Calu3 (cell line): ENCODE measurements around the gene GMNN. TPM values are rescaled to one million over a fixed set of nuclear protein-coding genes. Genes with fewer than 3 reads are reported as not detected.
"Not testable (repeated sequence)": the region's sequence is repeated elsewhere in the genome, so short reads cannot be mapped to it uniquely, and the experiment has no call there.

Source experiments
- BruUV-seq: library from RNA; stranded (reverse); fragments of 400-500 nt; replicated peaks from 2 replicates; lab custom pipeline; 2021; lab: Mats Ljungman, UMichigan
- CTCF ChIA-PET: fragments of 300-600 bp; sonication (Branson Sonifier 250); formaldehyde crosslinking; loops from one replicate; lab custom pipeline; 2022; ENCODE audit warnings: antibody characterized with exemption; lab: Charles Lee
- DNase-seq: peaks from one replicate; pipeline ENCODE4 v3.0.0; 2022
- H3K27ac Mint-ChIP-seq: one replicate; pipeline ENCODE4 v1.8.0; 2022; ENCODE audit warnings: mixed read lengths; ENCODE audit not compliant: unreplicated experiment
- H3K27me3 Mint-ChIP-seq: one replicate; pipeline ENCODE4 v1.8.0; 2022; ENCODE audit warnings: mixed read lengths; ENCODE audit not compliant: unreplicated experiment
- H3K36me3 Mint-ChIP-seq: one replicate; pipeline ENCODE4 v1.8.0; 2022; ENCODE audit warnings: mild to moderate bottlenecking, moderate library complexity, mixed read lengths; ENCODE audit not compliant: insufficient read depth, unreplicated experiment
- H3K4me1 Mint-ChIP-seq: one replicate; pipeline ENCODE4 v1.8.0; 2022; ENCODE audit warnings: mild to moderate bottlenecking, low read depth, mixed read lengths; ENCODE audit not compliant: unreplicated experiment
- H3K4me3 Mint-ChIP-seq: one replicate; pipeline ENCODE4 v1.8.0; 2022; ENCODE audit warnings: mild to moderate bottlenecking, low read depth, moderate library complexity, mixed read lengths; ENCODE audit not compliant: unreplicated experiment
- H3K9me3 Mint-ChIP-seq: one replicate; pipeline ENCODE4 v1.8.0; 2022; ENCODE audit warnings: low read depth, mixed read lengths; ENCODE audit not compliant: unreplicated experiment
- CTCF ChIP-seq: fragments of 200-600 bp; IDR thresholded peaks from one replicate; pipeline ENCODE4 v1.8.0; 2022; ENCODE audit warnings: antibody characterized with exemption; ENCODE audit not compliant: unreplicated experiment
- intact Hi-C: fragments of 100-400 bp; cut with micrococcal nuclease; formaldehyde crosslinking; loops from one replicate; pipeline ENCODE4 v1.10.0; 2022; ENCODE audit not compliant: unreplicated experiment
- total RNA-seq: library from RNA; stranded (reverse); gene quantifications from 2 replicates; pipeline ENCODE4 v1.2.3, GENCODE V29; 2022

Gene GMNN
- total RNA-seq, 1 experiment from 2014 or later, result 200 TPM

- no peak for TF ChIP-seq CTCF
- BruUV-seq, result no TSS peak
- no peak overlapping the region for H3K4me3 Mint-ChIP-seq
- H3K36me3 Mint-ChIP-seq, result no peaks in the 10 kb centered on the region
- no peak for DNase-seq
- intact Hi-C loops, result no loop called here
- peak overlapping the region; percentile 70 for H3K27ac Mint-ChIP-seq
- peaks cover 27% of the 10 kb centered on the region for H3K4me1 Mint-ChIP-seq
- CTCF ChIA-PET, result interaction anchor here (0.8 to 1.3 kb wide), 6 partner anchors 16 to 248 kb away, joined by 3 to 14 read pairs (median 4); no protein-coding TSS in a partner anchor
- H3K9me3 Mint-ChIP-seq, result peaks cover 7% of the 10 kb centered on the region
- H3K27me3 Mint-ChIP-seq, result no peaks in the 10 kb centered on the region
Measured at GRCh38 chr6:24743944-24744335, 30.8 kb upstream of the GMNN start.

- Mint-ChIP-seq H3K27ac (peak overlapping the region; percentile 44), H3K27me3 (no peaks in the 10 kb centered on the region), H3K36me3 (no peaks in the 10 kb centered on the region), H3K4me3 (no peak overlapping the region), H3K4me1 (peaks cover 27% of the 10 kb centered on the region), H3K9me3 (peaks cover 4% of the 10 kb centered on the region)
- CTCF ChIA-PET, result no interaction called here
- TF ChIP-seq CTCF, result no peak
- BruUV-seq, result no TSS peak
- intact Hi-C loops, result no loop called here
- DNase-seq, result no peak
Measured at GRCh38 chr6:24744911-24745310, 29.8 kb upstream of the GMNN start.

- BruUV-seq, result no TSS peak
- H3K9me3 Mint-ChIP-seq, result peaks cover 9% of the 10 kb centered on the region
- no peak overlapping the region for H3K27ac Mint-ChIP-seq
- DNase-seq, result no peak
- peaks cover 20% of the 10 kb centered on the region for H3K4me1 Mint-ChIP-seq
- H3K36me3 Mint-ChIP-seq, result peaks cover 4% of the 10 kb centered on the region
- H3K27me3 Mint-ChIP-seq, result no peaks in the 10 kb centered on the region
- intact Hi-C loops, result no loop called here
- H3K4me3 Mint-ChIP-seq, result no peak overlapping the region
- TF ChIP-seq CTCF, result no peak
- CTCF ChIA-PET, result interaction anchor here (0.7 kb wide), 1 partner anchor 258 kb away, joined by 10 read pairs; no protein-coding TSS in a partner anchor
Measured at GRCh38 chr6:24749297-24749696, 25.4 kb upstream of the GMNN start.

- Mint-ChIP-seq H3K4me1 (peaks cover 20% of the 10 kb centered on the region), H3K9me3 (peaks cover 10% of the 10 kb centered on the region)
- DNase-seq, H3K36me3 Mint-ChIP-seq, H3K27me3 Mint-ChIP-seq, BruUV-seq, intact Hi-C loops, H3K4me3 Mint-ChIP-seq, CTCF ChIA-PET, H3K27ac Mint-ChIP-seq: not testable (repeated sequence)
Measured at GRCh38 chr6:24750878-24751277, 23.9 kb upstream of the GMNN start.

DNA sequence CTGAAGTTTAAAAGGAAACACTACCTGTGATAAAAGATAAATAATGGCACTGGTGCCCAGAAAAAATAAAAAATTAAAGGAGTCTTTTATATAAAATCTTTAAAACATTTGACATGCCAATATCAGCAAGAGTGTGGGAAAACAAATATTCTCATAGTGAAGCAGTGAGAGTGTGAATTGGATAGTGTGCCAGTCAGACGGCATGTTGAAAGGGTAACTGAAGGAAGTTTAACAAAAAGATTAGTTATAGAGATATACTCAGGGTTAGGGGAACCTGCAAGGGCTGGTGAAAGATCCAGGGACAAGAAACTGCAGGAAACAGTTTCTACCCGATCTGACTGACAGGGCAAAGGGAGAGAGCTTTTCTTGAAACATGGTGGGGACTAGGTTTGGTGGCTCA, 22.2 kb upstream of the GMNN start:
- peak overlapping the region; percentile 0 for H3K27ac Mint-ChIP-seq
- intact Hi-C loops, result no loop called here
- peaks cover 4% of the 10 kb centered on the region for H3K36me3 Mint-ChIP-seq
- DNase-seq, result no peak
- H3K4me1 Mint-ChIP-seq, result peaks cover 20% of the 10 kb centered on the region
- TF ChIP-seq CTCF, result no peak
- H3K4me3 Mint-ChIP-seq, result no peak overlapping the region
- CTCF ChIA-PET, result interaction anchor here (2.0 kb wide), 1 partner anchor 9 kb away, joined by 13 read pairs; no protein-coding TSS in a partner anchor
- H3K9me3 Mint-ChIP-seq, result peaks cover 10% of the 10 kb centered on the region
- no TSS peak for BruUV-seq
- no peaks in the 10 kb centered on the region for H3K27me3 Mint-ChIP-seq
